BJ (cell line): Measurements from ENCODE around the gene TMEM108. TPM values are rescaled to one million over a fixed set of nuclear protein-coding genes. Genes with fewer than 3 reads are reported as not detected.
"Not testable (repeated sequence)": the region's sequence is repeated elsewhere in the genome, so short reads cannot be mapped to it uniquely, and the experiment has no call there.

Experiments
- CTCF ChIA-PET: fragments of 350-600 bp; formaldehyde crosslinking; extraction: SDS; loops from one replicate; lab custom pipeline; 2021; ENCODE audit warnings: antibody characterized with exemption, inconsistent platforms; lab: Yijun Ruan, JAX
- POLR2A ChIA-PET: fragments of 300-600 bp; sonication (Branson Sonifier 250); formaldehyde crosslinking; extraction: SDS; loops from one replicate; lab custom pipeline; 2021; ENCODE audit warnings: antibody characterized with exemption; lab: Charles Lee
- DNase-seq: peaks from one replicate; pipeline ENCODE4 v3.0.0-alpha.2; 2011; ENCODE audit warnings: low read depth
- H3K27me3 ChIP-seq: 2 replicates; pipeline ENCODE4 v1.6.0; 2011; ENCODE audit warnings: low read length; ENCODE audit not compliant: control insufficient read depth, insufficient read depth
- H3K36me3 ChIP-seq: 2 replicates; pipeline ENCODE4 v1.5.1; 2011; ENCODE audit warnings: low read length; ENCODE audit not compliant: control insufficient read depth, insufficient read depth
- H3K4me3 ChIP-seq: 2 replicates; pipeline ENCODE4 v1.5.1; 2011; ENCODE audit warnings: low read depth, mild to moderate bottlenecking, control low read depth, low read length
- CTCF ChIP-seq: IDR thresholded peaks from 2 replicates; pipeline ENCODE4 v1.5.1; 2011; ENCODE audit warnings: low read depth, mild to moderate bottlenecking, control low read depth, inconsistent platforms, low read length, moderate library complexity; ENCODE audit not compliant: insufficient read depth
- polyA plus RNA-seq: library from polyadenylated mRNA; depleted of rRNA; stranded (reverse); fragments of >200 nt; gene quantifications from 2 replicates; pipeline ENCODE4 v1.2.3, GENCODE V29; 2011

Gene TMEM108
- polyA plus RNA-seq, 1 experiment = not detected

DNA sequence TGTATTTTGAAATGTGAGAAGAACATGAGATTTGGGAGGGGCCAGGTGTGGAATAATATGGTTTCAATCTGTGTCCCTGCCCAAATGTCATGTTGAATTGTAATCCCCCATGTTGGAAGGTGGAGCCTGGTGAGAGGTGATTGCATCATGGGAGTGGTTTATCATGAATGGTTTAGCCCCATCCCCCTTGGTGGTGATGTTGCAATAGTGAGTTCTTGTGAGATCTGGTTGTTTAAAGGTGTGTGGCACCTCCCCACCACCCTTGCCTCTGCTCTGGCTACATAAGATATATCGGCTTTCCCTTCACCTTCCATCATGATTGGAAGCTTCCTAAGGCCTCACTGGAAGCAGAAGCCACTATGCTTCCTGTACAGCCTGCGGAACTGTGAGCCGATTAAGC is 23.9 kb upstream of the TMEM108 start:
- DNase-seq = no peak
- Histone ChIP-seq H3K27me3 (no peaks in the 10 kb centered on the region), H3K36me3 (no peaks in the 10 kb centered on the region), H3K4me3 (no peak overlapping the region)
- ChIA-PET CTCF (no interaction called here), POLR2A (no interaction called here)
- TF ChIP-seq CTCF = no peak

- H3K36me3 ChIP-seq, POLR2A ChIA-PET, DNase-seq, CTCF ChIA-PET, H3K27me3 ChIP-seq, H3K4me3 ChIP-seq: not testable (repeated sequence)
These were observed 22.6 kb upstream of the TMEM108 start for GRCh38 chr3:133015573-133015972.

DNA sequence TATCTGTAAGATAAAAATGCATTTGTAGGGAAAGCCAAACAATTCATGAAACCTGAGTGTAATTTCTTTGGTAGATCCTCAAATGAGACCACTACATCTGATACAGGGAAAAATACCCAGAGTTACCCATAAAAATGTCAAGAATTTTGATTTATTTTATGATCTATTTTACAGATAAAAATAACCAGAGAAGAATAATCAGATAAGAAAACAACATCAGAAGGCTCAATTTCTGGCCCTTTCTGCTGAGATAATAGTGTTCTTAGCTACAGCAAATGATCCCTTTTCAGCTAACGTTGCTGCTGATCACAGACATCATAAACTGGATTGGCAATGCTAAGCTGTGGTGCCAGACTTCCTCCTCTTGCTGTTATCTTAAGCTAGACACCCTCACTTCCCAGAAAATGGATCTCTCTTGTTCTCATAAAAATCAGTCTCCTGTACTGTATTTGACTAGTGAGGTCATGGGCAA is 21.3 kb upstream of the TMEM108 start:
- Histone ChIP-seq H3K27me3 (no peaks in the 10 kb centered on the region), H3K4me3 (no peak overlapping the region), H3K36me3 (no peaks in the 10 kb centered on the region)
- POLR2A ChIA-PET = no interaction called here
- CTCF ChIA-PET = interaction anchor here (0.6 kb wide), 1 partner anchor 748 kb away, joined by 3 read pairs; no protein-coding TSS in a partner anchor
- TF ChIP-seq CTCF = no peak
- no peak for DNase-seq

- CTCF ChIA-PET = interaction anchor here (1.1 kb wide), 1 partner anchor 18 kb away, joined by 3 read pairs; no protein-coding TSS in a partner anchor
- TF ChIP-seq CTCF = no peak
- POLR2A ChIA-PET = no interaction called here
- Histone ChIP-seq H3K27me3 (no peaks in the 10 kb centered on the region), H3K36me3 (no peaks in the 10 kb centered on the region), H3K4me3 (no peak overlapping the region)
- no peak for DNase-seq
These were observed 19.3 kb upstream of the TMEM108 start for GRCh38 chr3:133018921-133019320.

GRCh38 chr3:133021206-133021605 is 17.0 kb upstream of the TMEM108 start:
- CTCF ChIA-PET = interaction anchor here (1.2 kb wide), 1 partner anchor 20 kb away, joined by 4 read pairs; no protein-coding TSS in a partner anchor
- H3K27me3 ChIP-seq = no peaks in the 10 kb centered on the region
- POLR2A ChIA-PET = no interaction called here
- no peak overlapping the region for H3K4me3 ChIP-seq
- no peak for TF ChIP-seq CTCF
- no peak for DNase-seq
- no peaks in the 10 kb centered on the region for H3K36me3 ChIP-seq

- TF ChIP-seq CTCF = no peak
- ChIA-PET CTCF (interaction anchor here (1.5 to 1.7 kb wide), 2 partner anchors 14 to 297 kb away, joined by 3 read pairs; no protein-coding TSS in a partner anchor), POLR2A (no interaction called here)
- H3K4me3 ChIP-seq = no peak overlapping the region
- DNase-seq = no peak
- no peaks in the 10 kb centered on the region for H3K27me3 ChIP-seq
- no peaks in the 10 kb centered on the region for H3K36me3 ChIP-seq
These were observed 14.8 kb upstream of the TMEM108 start for GRCh38 chr3:133023362-133023761.
